Loucy (cell line): Measurements from ENCODE around the gene NLRC5.

Source experiments
- H2AFZ ChIP-seq: fragments of 200-600 bp; sonication (generic); 2 replicates; pipeline ENCODE4 v1.6.0; 2016; ENCODE audit warnings: antibody characterized with exemption, mild to moderate bottlenecking, low read length, moderate library complexity
- H3F3A ChIP-seq: fragments of 200-600 bp; 2 replicates; pipeline ENCODE4 v1.6.0; 2016; ENCODE audit warnings: antibody characterized with exemption, low read depth, mild to moderate bottlenecking
- H3K27me3 ChIP-seq: fragments of 200-600 bp; sonication (generic); 2 replicates; pipeline ENCODE4 v1.6.1; 2014; ENCODE audit warnings: low read length, mild to moderate bottlenecking; ENCODE audit not compliant: insufficient read depth, poor library complexity, severe bottlenecking
- H3K36me3 ChIP-seq: fragments of 200-600 bp; sonication (generic); 2 replicates; pipeline ENCODE4 v1.6.1; 2016; ENCODE audit warnings: low read length; ENCODE audit not compliant: insufficient read depth
- H3K4me1 ChIP-seq: fragments of 200-600 bp; sonication (generic); 2 replicates; pipeline ENCODE4 v1.5.1; 2014; ENCODE audit warnings: low read length, mild to moderate bottlenecking; ENCODE audit not compliant: insufficient read depth, poor library complexity, severe bottlenecking
- H3K4me2 ChIP-seq: fragments of 200-600 bp; sonication (generic); 2 replicates; pipeline ENCODE4 v1.6.0; 2014; ENCODE audit warnings: antibody characterized with exemption, low read length, low read depth, mild to moderate bottlenecking; ENCODE audit not compliant: poor library complexity, severe bottlenecking
- H3K4me3 ChIP-seq: fragments of 200-600 bp; sonication (generic); 2 replicates; pipeline ENCODE4 v1.5.1; 2014; ENCODE audit warnings: low read length, mild to moderate bottlenecking, mixed read lengths; ENCODE audit not compliant: poor library complexity, severe bottlenecking
- H3K79me2 ChIP-seq: fragments of 200-600 bp; sonication (generic); 2 replicates; pipeline ENCODE4 v1.6.1; 2014; ENCODE audit warnings: low read length; ENCODE audit not compliant: insufficient read depth
- H3K9ac ChIP-seq: fragments of 200-600 bp; sonication (generic); 2 replicates; pipeline ENCODE4 v1.6.0; 2014; ENCODE audit warnings: mild to moderate bottlenecking, low read depth, low read length, moderate library complexity; ENCODE audit not compliant: poor library complexity, severe bottlenecking
- H3K9me2 ChIP-seq: fragments of 200-600 bp; sonication (generic); replicated peaks from 2 replicates; pipeline ENCODE4 v1.6.1; 2016; ENCODE audit warnings: low read depth, low read length, mixed read lengths
- H3K9me3 ChIP-seq: fragments of 200-600 bp; sonication (generic); 2 replicates; pipeline ENCODE4 v1.6.1; 2014; ENCODE audit warnings: mild to moderate bottlenecking, antibody characterized with exemption, low read length, low read depth; ENCODE audit not compliant: insufficient read depth
- H4K20me1 ChIP-seq: fragments of 200-600 bp; sonication (generic); 2 replicates; pipeline ENCODE4 v1.6.0; 2014; ENCODE audit warnings: antibody characterized with exemption, low read length, mild to moderate bottlenecking; ENCODE audit not compliant: insufficient read depth, poor library complexity, severe bottlenecking
- EZH2phosphoT487 ChIP-seq: fragments of 200-600 bp; IDR thresholded peaks from 2 replicates; pipeline ENCODE4 v1.6.1; 2018; ENCODE audit warnings: antibody characterized with exemption, mild to moderate bottlenecking, moderate library complexity, borderline replicate concordance
- TF ChIP-seq, protein P1 (sequence below): fragments of 200-600 bp; sonication (generic); conservative IDR thresholded peaks from 2 replicates; pipeline ENCODE4 v1.5.1; 2014; ENCODE audit warnings: mild to moderate bottlenecking, antibody characterized with exemption, low read length

The NLRC5 gene

DNA sequence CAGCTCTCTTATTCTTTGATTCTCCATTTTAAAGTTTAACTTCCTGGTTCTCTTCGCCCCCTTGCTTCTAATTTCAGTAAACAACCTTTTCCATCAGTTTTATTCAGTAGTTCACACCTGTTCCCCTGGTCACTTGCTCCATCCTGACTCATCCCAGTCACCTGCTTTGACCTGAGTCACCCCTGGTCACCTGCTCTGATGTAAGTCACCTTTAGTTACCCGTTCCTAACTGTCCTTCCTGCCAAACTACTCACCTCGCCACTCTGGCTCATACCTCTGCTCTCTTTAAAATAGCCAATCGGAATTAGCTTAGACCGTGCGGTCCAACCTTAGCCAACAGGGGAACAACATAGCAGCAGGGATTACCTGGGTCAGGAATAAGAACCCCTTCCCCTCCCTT lies 4.7 kb upstream of the NLRC5 start:
- Histone ChIP-seq H3K27me3 (no peaks in the 10 kb centered on the region), H3K4me2 (no peak overlapping the region), H3K4me1 (peaks cover 43% of the 10 kb centered on the region), H3K79me2 (peaks cover 9% of the 10 kb centered on the region), H3K9me3 (no peaks in the 10 kb centered on the region), H3K9ac (peak overlapping the region; percentile 25), H3K9me2 (no peaks in the 10 kb centered on the region), H4K20me1 (no peaks in the 10 kb centered on the region), H3F3A (no peaks in the 10 kb centered on the region), H3K36me3 (no peaks in the 10 kb centered on the region), H2AFZ (0 out of 2 replicates have a peak overlapping the region, but pooled peaks have one; percentile 2), H3K4me3 (no peak overlapping the region)
- TF ChIP-seq EZH2phosphoT487, result no peak
- TF ChIP-seq, protein P1, sequence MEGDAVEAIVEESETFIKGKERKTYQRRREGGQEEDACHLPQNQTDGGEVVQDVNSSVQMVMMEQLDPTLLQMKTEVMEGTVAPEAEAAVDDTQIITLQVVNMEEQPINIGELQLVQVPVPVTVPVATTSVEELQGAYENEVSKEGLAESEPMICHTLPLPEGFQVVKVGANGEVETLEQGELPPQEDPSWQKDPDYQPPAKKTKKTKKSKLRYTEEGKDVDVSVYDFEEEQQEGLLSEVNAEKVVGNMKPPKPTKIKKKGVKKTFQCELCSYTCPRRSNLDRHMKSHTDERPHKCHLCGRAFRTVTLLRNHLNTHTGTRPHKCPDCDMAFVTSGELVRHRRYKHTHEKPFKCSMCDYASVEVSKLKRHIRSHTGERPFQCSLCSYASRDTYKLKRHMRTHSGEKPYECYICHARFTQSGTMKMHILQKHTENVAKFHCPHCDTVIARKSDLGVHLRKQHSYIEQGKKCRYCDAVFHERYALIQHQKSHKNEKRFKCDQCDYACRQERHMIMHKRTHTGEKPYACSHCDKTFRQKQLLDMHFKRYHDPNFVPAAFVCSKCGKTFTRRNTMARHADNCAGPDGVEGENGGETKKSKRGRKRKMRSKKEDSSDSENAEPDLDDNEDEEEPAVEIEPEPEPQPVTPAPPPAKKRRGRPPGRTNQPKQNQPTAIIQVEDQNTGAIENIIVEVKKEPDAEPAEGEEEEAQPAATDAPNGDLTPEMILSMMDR, result no peak

DNA sequence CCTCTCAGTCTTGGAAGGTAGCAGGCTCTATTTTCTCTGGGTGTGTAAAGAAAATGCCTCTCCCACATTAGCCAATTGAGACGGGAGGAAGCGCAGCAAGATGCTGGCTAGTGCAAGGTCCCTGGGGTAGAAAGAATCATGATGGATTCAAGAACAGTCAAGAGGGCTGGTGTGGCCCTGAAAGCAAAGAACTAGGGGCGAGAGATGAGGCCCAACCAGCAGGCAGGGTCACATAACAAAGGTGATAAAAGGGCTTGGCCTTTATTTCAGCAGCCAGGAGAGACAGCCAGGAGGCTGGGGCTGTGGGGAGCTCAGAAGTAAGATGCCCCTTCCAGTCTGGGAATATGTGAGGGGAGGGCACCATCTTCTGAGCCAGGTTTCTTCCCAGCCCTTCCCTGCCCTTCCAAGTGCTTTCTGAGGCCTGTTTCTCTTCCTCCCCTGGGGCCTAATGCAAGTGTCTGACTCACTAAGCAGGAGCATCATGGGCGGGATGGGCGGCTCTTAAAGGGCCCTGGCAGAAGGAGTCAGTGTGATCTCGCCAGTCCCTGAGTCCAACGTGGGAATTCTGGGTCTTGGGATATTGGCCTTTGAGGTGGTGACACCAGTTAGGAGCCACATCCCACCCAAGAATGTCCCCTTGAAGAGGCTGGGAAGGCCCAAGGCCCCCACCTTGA lies 3.9 kb upstream of the NLRC5 start:
- Histone ChIP-seq H3K9me3 (no peaks in the 10 kb centered on the region), H3K4me3 (no peak overlapping the region), H4K20me1 (no peaks in the 10 kb centered on the region), H3K4me1 (peaks cover 48% of the 10 kb centered on the region), H3K4me2 (peak overlapping the region; percentile 40), H3K36me3 (no peaks in the 10 kb centered on the region), H3K27me3 (no peaks in the 10 kb centered on the region), H3K9me2 (no peaks in the 10 kb centered on the region), H3F3A (no peaks in the 10 kb centered on the region), H2AFZ (no peak overlapping the region), H3K79me2 (peaks cover 17% of the 10 kb centered on the region), H3K9ac (peak overlapping the region; percentile 25)
- TF ChIP-seq, protein P1, result no peak
- TF ChIP-seq EZH2phosphoT487, result no peak

GRCh38 chr16:56985962-56986360 lies 3.4 kb upstream of the NLRC5 start:
- Histone ChIP-seq H3K27me3 (no peaks in the 10 kb centered on the region), H3F3A (no peaks in the 10 kb centered on the region), H3K4me2 (peak overlapping the region; percentile 40), H3K9me2 (no peaks in the 10 kb centered on the region), H3K4me1 (peaks cover 54% of the 10 kb centered on the region), H3K9ac (no peak overlapping the region), H3K79me2 (peaks cover 22% of the 10 kb centered on the region), H4K20me1 (no peaks in the 10 kb centered on the region), H2AFZ (no peak overlapping the region), H3K36me3 (no peaks in the 10 kb centered on the region), H3K4me3 (no peak overlapping the region), H3K9me3 (no peaks in the 10 kb centered on the region)
- TF ChIP-seq, protein P1, result no peak
- TF ChIP-seq EZH2phosphoT487, result no peak
